GM10266 (cell line): ENCODE results near the gene RALGAPA2.
A peak's percentile ranks its signal among the peaks of the same experiment; 100 is the strongest.

ENCODE experiments used
- DNase-seq: peaks from one replicate; pipeline ENCODE4 v3.0.0; 2012; ENCODE audit errors: extremely low spot score
- CTCF ChIP-seq: IDR thresholded peaks from 2 replicates; pipeline ENCODE4 v1.5.1; 2012; ENCODE audit warnings: mild to moderate bottlenecking, low read depth; ENCODE audit not compliant: control insufficient read depth, insufficient read depth; ENCODE audit errors: missing control alignments

RALGAPA2 gene

GRCh38 chr20:20694591-20694990, 17.9 kb downstream of the RALGAPA2 start:
- no peak for TF ChIP-seq CTCF
- no peak for DNase-seq

GRCh38 chr20:20692587-20692986, 19.9 kb downstream of the RALGAPA2 start:
- TF ChIP-seq CTCF, result no peak
- DNase-seq, result no peak

GRCh38 chr20:20691477-20692235, 20.8 kb downstream of the RALGAPA2 start:
- no peak for TF ChIP-seq CTCF
- DNase-seq, result no peak

- peak; percentile 26 for DNase-seq
- TF ChIP-seq CTCF, result no peak
Measured at GRCh38 chr20:20690676-20691476, 21.6 kb downstream of the RALGAPA2 start.

- no peak for TF ChIP-seq CTCF
- no peak for DNase-seq
Measured at GRCh38 chr20:20687319-20687718, 25.1 kb downstream of the RALGAPA2 start.

GRCh38 chr20:20685635-20686034, 26.8 kb downstream of the RALGAPA2 start:
- no peak for TF ChIP-seq CTCF
- DNase-seq, result no peak
